ENCODE data around the gene NPHP1. TPM values are rescaled to one million over a fixed set of nuclear protein-coding genes. Genes with fewer than 3 reads are reported as not detected.
"Not testable (repeated sequence)": the region's sequence is repeated elsewhere in the genome, so short reads cannot be mapped to it uniquely, and the experiment has no call there.

The NPHP1 gene
- total RNA-seq, 1 experiment from 2014 or later = 4.7 TPM

DNA sequence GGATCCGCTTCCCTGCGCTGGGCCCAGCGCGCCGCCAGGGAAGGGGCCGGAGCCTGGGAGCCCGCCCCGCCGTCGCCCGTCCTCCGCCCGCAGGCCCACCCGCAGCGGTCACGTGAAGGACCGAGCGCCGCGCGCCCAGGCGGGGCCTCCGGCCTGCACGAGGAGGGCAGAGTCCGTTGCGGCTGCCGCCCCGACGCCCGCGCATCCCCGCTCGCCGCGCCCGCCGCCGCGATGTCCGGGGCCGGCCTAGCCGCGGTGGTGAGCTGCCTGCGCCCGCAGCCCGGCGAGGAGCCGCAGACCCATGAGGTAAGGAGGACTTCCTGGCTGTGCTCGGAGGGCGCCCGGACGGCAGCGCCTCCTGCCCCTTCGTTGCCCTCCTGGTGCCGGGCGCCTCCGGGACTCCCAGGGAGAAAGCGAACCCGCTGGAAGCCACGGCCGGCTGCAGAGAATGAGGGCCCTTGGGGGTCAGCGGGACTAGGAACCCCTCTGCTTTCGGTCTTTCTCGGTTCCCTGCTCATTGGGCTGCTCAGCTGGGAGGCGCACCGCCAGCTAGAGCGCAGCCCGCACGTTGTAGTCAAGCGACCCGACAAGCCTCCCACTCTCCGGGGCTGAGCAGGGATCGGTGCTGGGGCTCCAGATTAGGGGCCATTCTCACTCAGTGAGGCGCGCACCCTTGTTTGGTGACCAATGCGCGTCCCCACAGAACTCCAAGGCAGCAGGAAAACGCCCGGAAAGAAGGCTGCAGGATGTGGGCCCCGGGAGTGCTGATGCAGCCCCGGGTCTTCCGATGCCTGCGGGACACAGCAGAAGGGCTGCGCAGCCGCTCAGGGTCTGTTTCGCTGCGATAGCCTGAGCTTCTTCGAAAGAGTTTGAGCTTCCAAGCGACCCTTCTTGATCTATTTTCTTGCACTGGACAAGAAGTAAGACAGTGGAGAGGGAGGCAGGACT lies 40.9 kb upstream of the NPHP1 start:
- H3K4me3 ChIP-seq (replicated peaks in 1 of 2; ENCODE audit: low read depth in 1 of 2, low read length in 2 of 2); H3K9ac ChIP-seq (ENCODE audit: low read length); H3K36me3 ChIP-seq (ENCODE audit: control insufficient read depth in 1 of 2, insufficient read depth in 2 of 2, low read length in 2 of 2); intact Hi-C loops (cut with micrococcal nuclease); H4K20me1 ChIP-seq (ENCODE audit: insufficient read depth); H3K79me2 ChIP-seq (ENCODE audit: insufficient read depth, low read length); H3K9me3 ChIP-seq (ENCODE audit: control insufficient read depth in 1 of 2, insufficient read depth in 1 of 2, low read depth in 1 of 2, low read length in 2 of 2); H3K27ac ChIP-seq (ENCODE audit: low read depth, low read length); POLR2A ChIA-PET; H3K4me1 ChIP-seq (ENCODE audit: control insufficient read depth in 1 of 2, insufficient read depth in 2 of 2, low read length in 2 of 2); H3K9me2 ChIP-seq (ENCODE audit: insufficient read depth); H3K4me2 ChIP-seq (ENCODE audit: low read length); ATAC-seq; H3K27me3 ChIP-seq (ENCODE audit: insufficient read depth, low read length); CTCF ChIA-PET; BruUV-seq (replicated peaks); H2AFZ ChIP-seq (ENCODE audit: low read depth, low read length, poor library complexity, severe bottlenecking); DNase-seq (ENCODE audit: low read depth, low spot score); RAD21 ChIA-PET (ENCODE audit: low non-redundant PET in 1 of 2, low total read pairs in 2 of 2, uncharacterized antibody in 2 of 2, unreplicated experiment in 2 of 2): not testable (repeated sequence)

DNA sequence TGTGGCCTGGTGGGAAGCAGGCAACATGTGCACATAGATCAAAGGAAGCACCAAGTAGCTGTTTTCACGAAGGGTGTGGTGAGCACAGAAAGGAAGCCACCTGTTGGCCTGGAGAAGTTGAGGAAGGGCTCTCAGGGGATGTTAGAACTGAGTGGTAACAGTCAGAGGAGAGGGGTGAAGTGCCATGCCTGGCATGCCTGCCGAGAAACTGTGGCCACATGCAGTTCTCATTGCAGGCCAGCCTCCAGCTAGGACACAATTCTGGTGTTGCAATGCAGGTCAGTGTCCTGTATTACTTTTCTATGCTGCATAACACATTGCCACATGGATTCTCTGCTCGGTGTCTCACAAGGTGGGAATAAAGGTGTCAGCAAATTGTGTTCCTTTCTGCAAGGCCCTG lies 38.5 kb upstream of the NPHP1 start:
- ATAC-seq; H3K4me1 ChIP-seq (ENCODE audit: control insufficient read depth in 1 of 2, insufficient read depth in 2 of 2, low read length in 2 of 2); H2AFZ ChIP-seq (ENCODE audit: low read depth, low read length, poor library complexity, severe bottlenecking); RAD21 ChIA-PET (ENCODE audit: low non-redundant PET in 1 of 2, low total read pairs in 2 of 2, uncharacterized antibody in 2 of 2, unreplicated experiment in 2 of 2); intact Hi-C loops (cut with micrococcal nuclease); H4K20me1 ChIP-seq (ENCODE audit: insufficient read depth); H3K36me3 ChIP-seq (ENCODE audit: control insufficient read depth in 1 of 2, insufficient read depth in 2 of 2, low read length in 2 of 2); BruUV-seq (replicated peaks); H3K9me3 ChIP-seq (ENCODE audit: control insufficient read depth in 1 of 2, insufficient read depth in 1 of 2, low read depth in 1 of 2, low read length in 2 of 2); DNase-seq (ENCODE audit: low read depth, low spot score); H3K79me2 ChIP-seq (ENCODE audit: insufficient read depth, low read length); H3K9ac ChIP-seq (ENCODE audit: low read length); H3K27me3 ChIP-seq (ENCODE audit: insufficient read depth, low read length); POLR2A ChIA-PET; H3K4me2 ChIP-seq (ENCODE audit: low read length); H3K27ac ChIP-seq (ENCODE audit: low read depth, low read length); H3K9me2 ChIP-seq (ENCODE audit: insufficient read depth); CTCF ChIA-PET; H3K4me3 ChIP-seq (replicated peaks in 1 of 2; ENCODE audit: low read depth in 1 of 2, low read length in 2 of 2): not testable (repeated sequence)

GRCh38 chr2:110234514-110234913 lies 29.7 kb upstream of the NPHP1 start:
- BruUV-seq (replicated peaks); ATAC-seq; POLR2A ChIA-PET: not testable (repeated sequence)

GRCh38 chr2:110229886-110230285 lies 25.1 kb upstream of the NPHP1 start:
- ATAC-seq = peak; percentile 57; the same call in 1 of the 2 replicates
- H3K79me2 ChIP-seq (ENCODE audit: insufficient read depth, low read length); H3K36me3 ChIP-seq (ENCODE audit: control insufficient read depth in 1 of 2, insufficient read depth in 2 of 2, low read length in 2 of 2); RAD21 ChIA-PET (ENCODE audit: low non-redundant PET in 1 of 2, low total read pairs in 2 of 2, uncharacterized antibody in 2 of 2, unreplicated experiment in 2 of 2); H4K20me1 ChIP-seq (ENCODE audit: insufficient read depth); H3K9me2 ChIP-seq (ENCODE audit: insufficient read depth); CTCF ChIA-PET; H3K4me1 ChIP-seq (ENCODE audit: control insufficient read depth in 1 of 2, insufficient read depth in 2 of 2, low read length in 2 of 2); H3K4me3 ChIP-seq (replicated peaks in 1 of 2; ENCODE audit: low read depth in 1 of 2, low read length in 2 of 2); BruUV-seq (replicated peaks); POLR2A ChIA-PET; H3K4me2 ChIP-seq (ENCODE audit: low read length); intact Hi-C loops (cut with micrococcal nuclease); H3K27ac ChIP-seq (ENCODE audit: low read depth, low read length); H3K9me3 ChIP-seq (ENCODE audit: control insufficient read depth in 1 of 2, insufficient read depth in 1 of 2, low read depth in 1 of 2, low read length in 2 of 2); H2AFZ ChIP-seq (ENCODE audit: low read depth, low read length, poor library complexity, severe bottlenecking); H3K9ac ChIP-seq (ENCODE audit: low read length); DNase-seq (ENCODE audit: low read depth, low spot score); H3K27me3 ChIP-seq (ENCODE audit: insufficient read depth, low read length): not testable (repeated sequence)

More at GRCh38 chr2:110234514-110234913, 29.7 kb upstream of the NPHP1 start:
- H2AFZ ChIP-seq (ENCODE audit: low read depth, low read length, poor library complexity, severe bottlenecking); H3K79me2 ChIP-seq (ENCODE audit: insufficient read depth, low read length); DNase-seq (ENCODE audit: low read depth, low spot score); intact Hi-C loops (cut with micrococcal nuclease); H3K9me3 ChIP-seq (ENCODE audit: control insufficient read depth in 1 of 2, insufficient read depth in 1 of 2, low read depth in 1 of 2, low read length in 2 of 2); H3K9ac ChIP-seq (ENCODE audit: low read length); H3K36me3 ChIP-seq (ENCODE audit: control insufficient read depth in 1 of 2, insufficient read depth in 2 of 2, low read length in 2 of 2); H4K20me1 ChIP-seq (ENCODE audit: insufficient read depth); H3K4me1 ChIP-seq (ENCODE audit: control insufficient read depth in 1 of 2, insufficient read depth in 2 of 2, low read length in 2 of 2); H3K4me3 ChIP-seq (replicated peaks in 1 of 2; ENCODE audit: low read depth in 1 of 2, low read length in 2 of 2); H3K27ac ChIP-seq (ENCODE audit: low read depth, low read length); CTCF ChIA-PET; RAD21 ChIA-PET (ENCODE audit: low non-redundant PET in 1 of 2, low total read pairs in 2 of 2, uncharacterized antibody in 2 of 2, unreplicated experiment in 2 of 2); H3K9me2 ChIP-seq (ENCODE audit: insufficient read depth); H3K27me3 ChIP-seq (ENCODE audit: insufficient read depth, low read length); H3K4me2 ChIP-seq (ENCODE audit: low read length): not testable (repeated sequence)
